CD4-positive, alpha-beta T cell (primary cell): ENCODE measurements around the gene NAALADL1. TPM values are rescaled to one million over a fixed set of nuclear protein-coding genes. Genes with fewer than 3 reads are reported as not detected.

Experiments used
- ATAC-seq: fragments of 200-7000 bp; cut with Tn5 transposase; one replicate; pipeline ENCODE4 v1.10.0; 2022; ENCODE audit warnings: mild to moderate bottlenecking; ENCODE audit not compliant: poor library complexity
- CTCF ChIA-PET: fragments of 350-600 bp; sonication (Branson Sonifier 250); formaldehyde crosslinking; loops from one replicate; lab custom pipeline; 2021; ENCODE audit warnings: antibody characterized with exemption, inconsistent platforms; lab: Charles Lee
- POLR2A ChIA-PET: fragments of 350-600 bp; sonication (Branson Sonifier 250); formaldehyde crosslinking; loops from one replicate; lab custom pipeline; 2021; ENCODE audit warnings: antibody characterized with exemption, inconsistent platforms; lab: Charles Lee
- DNase-seq, 14 experiments: peaks; one replicate each; pipeline ENCODE4 v3.0.0-alpha.2; 2013 to 2020; ENCODE audit warnings: mixed read lengths in 2 of 14
- H3K27ac ChIP-seq, 2 donors: one replicate each; pipeline versions ENCODE4 v1.5.1 to v1.7.0; 2013; ENCODE audit warnings: low read length in 2 of 2, low read depth in 1 of 2, mild to moderate bottlenecking in 1 of 2
- H3K27me3 ChIP-seq, 2 experiments: 1 replicate in 1 of 2; 2 replicates in 1 of 2; pipeline versions ENCODE4 v1.6.1 to v1.7.0; 2013; ENCODE audit warnings: low read length in 2 of 2, control low read depth in 1 of 2, mild to moderate bottlenecking in 1 of 2, moderate library complexity in 1 of 2; ENCODE audit not compliant: insufficient read depth in 2 of 2, control insufficient read depth in 1 of 2
- H3K36me3 ChIP-seq: one replicate; pipeline ENCODE4 v1.6.1; 2013; ENCODE audit warnings: low read length, control low read depth; ENCODE audit not compliant: insufficient read depth
- H3K4me1 ChIP-seq: one replicate; pipeline ENCODE4 v1.6.1; 2013; ENCODE audit warnings: low read length, control low read depth; ENCODE audit not compliant: insufficient read depth
- H3K4me3 ChIP-seq: one replicate; pipeline ENCODE4 v1.5.1; 2013; ENCODE audit warnings: mild to moderate bottlenecking, low read length, moderate library complexity
- H3K9me3 ChIP-seq, 2 experiments: 1 replicate in 1 of 2; 2 replicates in 1 of 2; pipeline versions ENCODE4 v1.6.1 to v1.7.0; 2013; ENCODE audit warnings: low read length in 2 of 2, mild to moderate bottlenecking in 2 of 2, control low read depth in 1 of 2, moderate library complexity in 1 of 2; ENCODE audit not compliant: control insufficient read depth in 1 of 2, insufficient read depth in 1 of 2
- H3K27ac Mint-ChIP-seq: one replicate; pipeline ENCODE4 v1.8.0; 2020; ENCODE audit warnings: mixed read lengths
- H3K27me3 Mint-ChIP-seq: one replicate; pipeline ENCODE4 v1.8.0; 2021; ENCODE audit warnings: mixed read lengths
- H3K36me3 Mint-ChIP-seq: one replicate; pipeline ENCODE4 v1.8.0; 2021; ENCODE audit warnings: low read depth, mixed read lengths
- H3K4me1 Mint-ChIP-seq: one replicate; pipeline ENCODE4 v1.8.0; 2021; ENCODE audit warnings: low read depth, mixed read lengths
- H3K4me3 Mint-ChIP-seq: one replicate; pipeline ENCODE4 v1.8.0; 2020; ENCODE audit warnings: mild to moderate bottlenecking, mixed read lengths
- H3K9me3 Mint-ChIP-seq: one replicate; pipeline ENCODE4 v1.8.0; 2020; ENCODE audit warnings: mixed read lengths
- intact Hi-C, 2 experiments: fragments of 100-400 bp; cut with DNase I in 1 of 2; cut with micrococcal nuclease in 1 of 2; formaldehyde crosslinking; loops; one replicate each; pipeline versions ENCODE4 v1.15.1 to v1.9.0; 2023 to 2025; cut with DNase I, micrococcal nuclease
- total RNA-seq, 174 experiments: library from RNA in 2 of 174; stranded (reverse) in 2 of 174; gene quantifications; one replicate each; pipeline ENCODE4 v1.2.3 and lab custom pipeline; 2021 to 2026
- TF ChIP-seq, protein P1 (sequence below): fragments of 200-600 bp; IDR thresholded peaks from one replicate; pipeline ENCODE4 v1.8.0; 2022; ENCODE audit warnings: antibody characterized with exemption, mild to moderate bottlenecking

The NAALADL1 gene
- total RNA-seq, 2 experiments from 2014 or later, result 7.7 to 9.2 TPM

DNA sequence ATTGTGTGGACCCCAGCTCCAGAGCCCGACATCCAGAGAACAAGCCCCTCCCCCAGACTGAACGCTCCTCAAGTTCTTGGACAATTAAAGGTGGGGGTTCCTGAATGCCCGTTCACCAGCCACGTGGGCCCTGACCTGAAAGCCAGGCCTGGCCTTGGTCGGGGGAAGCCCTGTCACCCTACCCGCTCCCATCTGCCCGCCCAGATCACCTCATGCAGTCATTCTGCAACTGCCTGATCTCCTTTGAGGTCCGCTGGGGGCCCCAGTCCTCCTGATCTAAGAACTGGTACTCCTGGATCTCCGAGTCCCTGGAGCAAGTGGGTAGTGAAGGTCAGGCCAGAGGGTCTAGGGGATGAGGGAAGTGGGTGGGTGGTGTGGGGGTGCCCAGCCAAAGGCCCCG is 9.1 kb upstream of the NAALADL1 start:
- no peaks in the 10 kb centered on the region for H3K9me3 Mint-ChIP-seq

DNA sequence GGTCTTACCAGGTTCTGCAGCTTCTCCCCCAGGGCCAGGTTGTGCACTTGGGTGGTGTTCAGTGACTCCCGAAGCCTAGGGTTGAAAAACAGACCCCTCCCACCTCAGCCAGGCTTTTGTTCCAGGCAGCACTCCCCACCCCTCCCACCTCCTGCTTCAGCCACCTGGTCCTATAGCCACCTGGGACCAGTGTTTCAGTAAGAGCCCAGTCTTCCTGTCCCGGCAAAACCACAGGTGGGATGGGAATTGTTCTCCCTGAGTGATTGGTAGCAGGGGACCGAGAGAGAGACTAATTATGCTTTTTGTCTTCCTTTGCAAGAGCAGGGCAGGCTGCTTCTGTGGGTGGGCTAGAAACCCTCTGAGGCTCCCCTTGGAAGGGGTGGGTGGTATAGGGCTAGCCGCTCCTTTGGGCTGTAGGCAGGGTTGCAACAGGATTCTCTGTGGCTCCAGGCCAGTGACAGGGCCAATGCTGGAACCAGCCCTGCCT is 8.5 kb upstream of the NAALADL1 start:
- CTCF ChIA-PET, result no interaction called here
- ATAC-seq (no peak), DNase-seq (no peak)
- Mint-ChIP-seq H3K9me3 (no peaks in the 10 kb centered on the region), H3K27ac (no peak overlapping the region), H3K27me3 (no peaks in the 10 kb centered on the region), H3K4me1 (no peaks in the 10 kb centered on the region), H3K36me3 (no peaks in the 10 kb centered on the region), H3K4me3 (no peak overlapping the region)
- no peaks in the 10 kb centered on the region for H3K36me3 ChIP-seq
- TF ChIP-seq, protein P1, sequence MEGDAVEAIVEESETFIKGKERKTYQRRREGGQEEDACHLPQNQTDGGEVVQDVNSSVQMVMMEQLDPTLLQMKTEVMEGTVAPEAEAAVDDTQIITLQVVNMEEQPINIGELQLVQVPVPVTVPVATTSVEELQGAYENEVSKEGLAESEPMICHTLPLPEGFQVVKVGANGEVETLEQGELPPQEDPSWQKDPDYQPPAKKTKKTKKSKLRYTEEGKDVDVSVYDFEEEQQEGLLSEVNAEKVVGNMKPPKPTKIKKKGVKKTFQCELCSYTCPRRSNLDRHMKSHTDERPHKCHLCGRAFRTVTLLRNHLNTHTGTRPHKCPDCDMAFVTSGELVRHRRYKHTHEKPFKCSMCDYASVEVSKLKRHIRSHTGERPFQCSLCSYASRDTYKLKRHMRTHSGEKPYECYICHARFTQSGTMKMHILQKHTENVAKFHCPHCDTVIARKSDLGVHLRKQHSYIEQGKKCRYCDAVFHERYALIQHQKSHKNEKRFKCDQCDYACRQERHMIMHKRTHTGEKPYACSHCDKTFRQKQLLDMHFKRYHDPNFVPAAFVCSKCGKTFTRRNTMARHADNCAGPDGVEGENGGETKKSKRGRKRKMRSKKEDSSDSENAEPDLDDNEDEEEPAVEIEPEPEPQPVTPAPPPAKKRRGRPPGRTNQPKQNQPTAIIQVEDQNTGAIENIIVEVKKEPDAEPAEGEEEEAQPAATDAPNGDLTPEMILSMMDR, result no peak
- intact Hi-C loops, result no loop called here
- no peaks in the 10 kb centered on the region for H3K9me3 ChIP-seq
- no peak overlapping the region for H3K4me3 ChIP-seq
- no peaks in the 10 kb centered on the region for H3K4me1 ChIP-seq
- no peak overlapping the region for H3K27ac ChIP-seq
- no peaks in the 10 kb centered on the region for H3K27me3 ChIP-seq
- POLR2A ChIA-PET, result no interaction called here

More for the DNA sequence above, 9.1 kb upstream of the NAALADL1 start:
- TF ChIP-seq, protein P1, result no peak
- no peak overlapping the region for H3K4me3 ChIP-seq
- DNase-seq (no peak), ATAC-seq (no peak)
- no peak overlapping the region for H3K27ac ChIP-seq
- H3K4me1 ChIP-seq, result no peaks in the 10 kb centered on the region
- Mint-ChIP-seq H3K4me1 (no peaks in the 10 kb centered on the region), H3K27ac (no peak overlapping the region), H3K27me3 (no peaks in the 10 kb centered on the region), H3K36me3 (no peaks in the 10 kb centered on the region), H3K4me3 (no peak overlapping the region)
- H3K27me3 ChIP-seq, result no peaks in the 10 kb centered on the region
- ChIA-PET POLR2A (no interaction called here), CTCF (no interaction called here)
- no peaks in the 10 kb centered on the region for H3K9me3 ChIP-seq
- H3K36me3 ChIP-seq, result no peaks in the 10 kb centered on the region
- intact Hi-C loops, result no loop called here

DNA sequence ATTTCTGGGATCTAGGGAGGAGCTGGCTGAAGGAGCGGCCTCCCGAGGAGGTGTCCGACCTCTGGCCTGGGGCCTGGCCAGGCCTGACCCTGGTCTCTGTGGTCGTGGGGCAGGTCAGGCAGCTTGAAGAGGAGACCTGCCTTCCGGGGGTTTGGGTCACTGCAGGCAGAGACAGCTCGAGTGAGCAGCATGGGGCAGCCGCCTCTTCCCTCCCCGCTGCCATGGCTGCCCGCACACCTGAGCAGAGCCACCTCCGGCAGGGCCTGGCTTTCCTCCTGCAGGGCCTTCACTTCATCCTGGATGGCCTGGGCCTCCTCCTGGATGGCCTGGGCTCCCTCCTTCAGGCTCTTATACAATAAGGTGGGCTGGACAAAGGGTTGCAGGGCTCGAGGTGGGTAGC is 8.0 kb upstream of the NAALADL1 start:
- TF ChIP-seq, protein P1, result no peak
- no peaks in the 10 kb centered on the region for H3K4me1 Mint-ChIP-seq
- DNase-seq, result no peak
- Histone ChIP-seq H3K9me3 (no peaks in the 10 kb centered on the region), H3K27me3 (no peaks in the 10 kb centered on the region), H3K36me3 (no peaks in the 10 kb centered on the region), H3K4me1 (no peaks in the 10 kb centered on the region), H3K4me3 (no peak overlapping the region), H3K27ac (no peak overlapping the region)
- ATAC-seq, result no peak
- ChIA-PET POLR2A (no interaction called here), CTCF (no interaction called here)
- no peak overlapping the region for H3K27ac Mint-ChIP-seq
- H3K4me3 Mint-ChIP-seq, result no peak overlapping the region
- intact Hi-C loops, result no loop called here
- no peaks in the 10 kb centered on the region for H3K27me3 Mint-ChIP-seq
- no peaks in the 10 kb centered on the region for H3K36me3 Mint-ChIP-seq
- no peaks in the 10 kb centered on the region for H3K9me3 Mint-ChIP-seq
